ENCODE measurements around the gene LEMD2. TPM values are rescaled to one million over a fixed set of nuclear protein-coding genes. Genes with fewer than 3 reads are reported as not detected.

Gene LEMD2
- polyA plus RNA-seq, 2 donors = 39.8 to 43.2 TPM

GRCh38 chr6:33761922-33762629 lies 26.9 kb downstream of the LEMD2 start:
- Histone ChIP-seq H3K27ac (ENCODE audit: low read depth in 2 of 2, low read length in 1 of 2) (no peak overlapping the region), H3K36me3 (ENCODE audit: control insufficient read depth in 2 of 2, insufficient read depth in 2 of 2, low read length in 1 of 2) (no peaks in the 10 kb centered on the region), H3K4me1 (ENCODE audit: control insufficient read depth in 2 of 2, insufficient read depth in 2 of 2, low read length in 1 of 2) (no peaks in the 10 kb centered on the region), H3K9me3 (ENCODE audit: control insufficient read depth in 2 of 2, insufficient read depth in 1 of 2, low read depth in 1 of 2, low read length in 1 of 2) (peaks cover 0 to under 1% of the 10 kb centered on the region in 2 donors), H3K4me3 (ENCODE audit: low read depth in 1 of 2, low read length in 2 of 2) (no peak overlapping the region), H3K27me3 (ENCODE audit: control insufficient read depth in 1 of 2, insufficient read depth in 2 of 2, low read length in 2 of 2) (no peaks in the 10 kb centered on the region)
- WGBS, 2 donors = 48 to 55% methylated on average over 7 of the region's 7 CpGs

- H3K27ac ChIP-seq (ENCODE audit: low read depth in 2 of 2, low read length in 1 of 2) = no peak overlapping the region
- H3K27me3 ChIP-seq (ENCODE audit: control insufficient read depth in 1 of 2, insufficient read depth in 2 of 2, low read length in 2 of 2) = no peaks in the 10 kb centered on the region
- H3K4me1 ChIP-seq (ENCODE audit: control insufficient read depth in 2 of 2, insufficient read depth in 2 of 2, low read length in 1 of 2) = no peaks in the 10 kb centered on the region
- no peaks in the 10 kb centered on the region for H3K36me3 ChIP-seq (ENCODE audit: control insufficient read depth in 2 of 2, insufficient read depth in 2 of 2, low read length in 1 of 2)
- WGBS, 2 donors = 77 to 86% methylated on average over 2 of the region's 2 CpGs
- no peaks in the 10 kb centered on the region for H3K9me3 ChIP-seq (ENCODE audit: control insufficient read depth in 2 of 2, insufficient read depth in 1 of 2, low read depth in 1 of 2, low read length in 1 of 2)
- no peak overlapping the region for H3K4me3 ChIP-seq (ENCODE audit: low read depth in 1 of 2, low read length in 2 of 2)
These were observed 27.4 kb downstream of the LEMD2 start for GRCh38 chr6:33761581-33761921.

- no peak overlapping the region for H3K4me3 ChIP-seq (ENCODE audit: low read depth in 1 of 2, low read length in 2 of 2)
- no peak overlapping the region for H3K27ac ChIP-seq (ENCODE audit: low read depth in 2 of 2, low read length in 1 of 2)
- no peaks in the 10 kb centered on the region for H3K36me3 ChIP-seq (ENCODE audit: control insufficient read depth in 2 of 2, insufficient read depth in 2 of 2, low read length in 1 of 2)
- 87% methylated on average over 9 of the region's 9 CpGs for WGBS, 2 donors
- H3K9me3 ChIP-seq (ENCODE audit: control insufficient read depth in 2 of 2, insufficient read depth in 1 of 2, low read depth in 1 of 2, low read length in 1 of 2) = no peaks in the 10 kb centered on the region
- H3K27me3 ChIP-seq (ENCODE audit: control insufficient read depth in 1 of 2, insufficient read depth in 2 of 2, low read length in 2 of 2) = no peaks in the 10 kb centered on the region
- H3K4me1 ChIP-seq (ENCODE audit: control insufficient read depth in 2 of 2, insufficient read depth in 2 of 2, low read length in 1 of 2) = no peaks in the 10 kb centered on the region
These were observed 28.9 kb downstream of the LEMD2 start for GRCh38 chr6:33759887-33760629.

- 39 to 42% methylated on average over 7 of the region's 7 CpGs for WGBS, 2 donors
- Histone ChIP-seq H3K9me3 (ENCODE audit: control insufficient read depth in 2 of 2, insufficient read depth in 1 of 2, low read depth in 1 of 2, low read length in 1 of 2) (no peaks in the 10 kb centered on the region), H3K27ac (ENCODE audit: low read depth in 2 of 2, low read length in 1 of 2) (no peak overlapping the region), H3K27me3 (ENCODE audit: control insufficient read depth in 1 of 2, insufficient read depth in 2 of 2, low read length in 2 of 2) (no peaks in the 10 kb centered on the region), H3K4me3 (ENCODE audit: low read depth in 1 of 2, low read length in 2 of 2) (no peak overlapping the region), H3K4me1 (ENCODE audit: control insufficient read depth in 2 of 2, insufficient read depth in 2 of 2, low read length in 1 of 2) (no peaks in the 10 kb centered on the region), H3K36me3 (ENCODE audit: control insufficient read depth in 2 of 2, insufficient read depth in 2 of 2, low read length in 1 of 2) (no peaks in the 10 kb centered on the region)
These were observed 30.1 kb downstream of the LEMD2 start for GRCh38 chr6:33758815-33759216.

- WGBS, 2 donors = 78 to 86% methylated on average over 10 of the region's 10 CpGs
- no peaks in the 10 kb centered on the region for H3K9me3 ChIP-seq (ENCODE audit: control insufficient read depth in 2 of 2, insufficient read depth in 1 of 2, low read depth in 1 of 2, low read length in 1 of 2)
- no peak overlapping the region for H3K4me3 ChIP-seq (ENCODE audit: low read depth in 1 of 2, low read length in 2 of 2)
- no peaks in the 10 kb centered on the region for H3K36me3 ChIP-seq (ENCODE audit: control insufficient read depth in 2 of 2, insufficient read depth in 2 of 2, low read length in 1 of 2)
- H3K27me3 ChIP-seq (ENCODE audit: control insufficient read depth in 1 of 2, insufficient read depth in 2 of 2, low read length in 2 of 2) = no peaks in the 10 kb centered on the region
- no peaks in the 10 kb centered on the region for H3K4me1 ChIP-seq (ENCODE audit: control insufficient read depth in 2 of 2, insufficient read depth in 2 of 2, low read length in 1 of 2)
- H3K27ac ChIP-seq (ENCODE audit: low read depth in 2 of 2, low read length in 1 of 2) = no peak overlapping the region
These were observed 31.0 kb downstream of the LEMD2 start for GRCh38 chr6:33757906-33758305.

- Histone ChIP-seq H3K4me1 (ENCODE audit: control insufficient read depth in 2 of 2, insufficient read depth in 2 of 2, low read length in 1 of 2) (peaks cover 2 to 4% of the 10 kb centered on the region in 2 donors), H3K36me3 (ENCODE audit: control insufficient read depth in 2 of 2, insufficient read depth in 2 of 2, low read length in 1 of 2) (no peaks in the 10 kb centered on the region), H3K4me3 (ENCODE audit: low read depth in 1 of 2, low read length in 2 of 2) (no peak overlapping the region), H3K9me3 (ENCODE audit: control insufficient read depth in 2 of 2, insufficient read depth in 1 of 2, low read depth in 1 of 2, low read length in 1 of 2) (no peaks in the 10 kb centered on the region), H3K27me3 (ENCODE audit: control insufficient read depth in 1 of 2, insufficient read depth in 2 of 2, low read length in 2 of 2) (no peaks in the 10 kb centered on the region), H3K27ac (ENCODE audit: low read depth in 2 of 2, low read length in 1 of 2) (no peak overlapping the region)
- WGBS, 2 donors = 78 to 81% methylated on average over 3 of the region's 3 CpGs
These were observed 31.8 kb downstream of the LEMD2 start for GRCh38 chr6:33757113-33757512.

- Histone ChIP-seq H3K9me3 (ENCODE audit: control insufficient read depth in 2 of 2, insufficient read depth in 1 of 2, low read depth in 1 of 2, low read length in 1 of 2) (no peaks in the 10 kb centered on the region), H3K27ac (ENCODE audit: low read depth in 2 of 2, low read length in 1 of 2) (no peak overlapping the region), H3K4me3 (ENCODE audit: low read depth in 1 of 2, low read length in 2 of 2) (no peak overlapping the region), H3K36me3 (ENCODE audit: control insufficient read depth in 2 of 2, insufficient read depth in 2 of 2, low read length in 1 of 2) (no peaks in the 10 kb centered on the region), H3K4me1 (ENCODE audit: control insufficient read depth in 2 of 2, insufficient read depth in 2 of 2, low read length in 1 of 2) (peaks cover 5 to 7% of the 10 kb centered on the region in 2 donors), H3K27me3 (ENCODE audit: control insufficient read depth in 1 of 2, insufficient read depth in 2 of 2, low read length in 2 of 2) (no peaks in the 10 kb centered on the region)
- WGBS, 2 donors = 81 to 83% methylated on average over 12 of the region's 12 CpGs
These were observed 32.5 kb downstream of the LEMD2 start for GRCh38 chr6:33756211-33756954.

GRCh38 chr6:33755070-33755869 lies 33.7 kb downstream of the LEMD2 start:
- no peak overlapping the region for H3K27ac ChIP-seq (ENCODE audit: low read depth in 2 of 2, low read length in 1 of 2)
- H3K27me3 ChIP-seq (ENCODE audit: control insufficient read depth in 1 of 2, insufficient read depth in 2 of 2, low read length in 2 of 2) = no peaks in the 10 kb centered on the region
- peaks cover 5 to 7% of the 10 kb centered on the region in 2 donors for H3K4me1 ChIP-seq (ENCODE audit: control insufficient read depth in 2 of 2, insufficient read depth in 2 of 2, low read length in 1 of 2)
- H3K4me3 ChIP-seq (ENCODE audit: low read depth in 1 of 2, low read length in 2 of 2) = no peak overlapping the region
- H3K36me3 ChIP-seq (ENCODE audit: control insufficient read depth in 2 of 2, insufficient read depth in 2 of 2, low read length in 1 of 2) = no peaks in the 10 kb centered on the region
- H3K9me3 ChIP-seq (ENCODE audit: control insufficient read depth in 2 of 2, insufficient read depth in 1 of 2, low read depth in 1 of 2, low read length in 1 of 2) = no peaks in the 10 kb centered on the region
- WGBS, 2 donors = 78 to 82% methylated on average over 13 of the region's 13 CpGs

GRCh38 chr6:33754222-33754621 lies 34.7 kb downstream of the LEMD2 start:
- Histone ChIP-seq H3K9me3 (ENCODE audit: control insufficient read depth in 2 of 2, insufficient read depth in 1 of 2, low read depth in 1 of 2, low read length in 1 of 2) (no peaks in the 10 kb centered on the region), H3K27ac (ENCODE audit: low read depth in 2 of 2, low read length in 1 of 2) (no peak overlapping the region), H3K4me3 (ENCODE audit: low read depth in 1 of 2, low read length in 2 of 2) (no peak overlapping the region), H3K36me3 (ENCODE audit: control insufficient read depth in 2 of 2, insufficient read depth in 2 of 2, low read length in 1 of 2) (no peaks in the 10 kb centered on the region), H3K4me1 (ENCODE audit: control insufficient read depth in 2 of 2, insufficient read depth in 2 of 2, low read length in 1 of 2) (peaks cover 5 to 7% of the 10 kb centered on the region in 2 donors), H3K27me3 (ENCODE audit: control insufficient read depth in 1 of 2, insufficient read depth in 2 of 2, low read length in 2 of 2) (no peaks in the 10 kb centered on the region)
- WGBS, 2 donors = 85 to 87% methylated on average over 11 of the region's 11 CpGs

All from esophagus (tissue), 2 donors.